Activated CD4-positive, alpha-beta memory T cell treated with anti-CD3 and anti-CD28 coated beads, Interleukin-2, amount 10 ng/mL, durations not matched to agents 7 days and 5 days (primary cell): ENCODE results near the gene CLIC3. TPM values are rescaled to one million over a fixed set of nuclear protein-coding genes. Genes with fewer than 3 reads are reported as not detected.

ENCODE experiments used
- CTCF ChIA-PET: fragments of 350-600 bp; sonication (Branson Sonifier 250); formaldehyde crosslinking; loops from one replicate; lab custom pipeline; 2021; ENCODE audit warnings: antibody characterized with exemption, inconsistent platforms; lab: Charles Lee
- POLR2A ChIA-PET: fragments of 350-600 bp; sonication (Branson Sonifier 250); formaldehyde crosslinking; loops from one replicate; lab custom pipeline; 2021; ENCODE audit warnings: antibody characterized with exemption; lab: Charles Lee
- DNase-seq: peaks from one replicate; pipeline ENCODE4 v3.0.0-alpha.2; 2020
- H3K27ac Mint-ChIP-seq: one replicate; pipeline ENCODE4 v1.8.0; 2021; ENCODE audit warnings: mild to moderate bottlenecking, mixed read lengths
- H3K27me3 Mint-ChIP-seq: one replicate; pipeline ENCODE4 v1.8.0; 2021; ENCODE audit warnings: mixed read lengths
- H3K36me3 Mint-ChIP-seq: one replicate; pipeline ENCODE4 v1.8.0; 2021; ENCODE audit warnings: low read depth, mixed read lengths
- H3K4me1 Mint-ChIP-seq: one replicate; pipeline ENCODE4 v1.8.0; 2021; ENCODE audit warnings: mixed read lengths
- H3K4me3 Mint-ChIP-seq: one replicate; pipeline ENCODE4 v1.8.0; 2021; ENCODE audit warnings: mild to moderate bottlenecking, mixed read lengths
- H3K9me3 Mint-ChIP-seq: one replicate; pipeline ENCODE4 v1.8.0; 2021; ENCODE audit warnings: mixed read lengths
- total RNA-seq, 2 experiments: library from RNA; stranded (reverse); gene quantifications; one replicate each; pipeline ENCODE4 v1.2.3, GENCODE V29; 2021

CLIC3 gene
- total RNA-seq, 2 experiments from 2014 or later = 3.7 to 4.9 TPM

GRCh38 chr9:136980669-136981478, 15.5 kb downstream of the CLIC3 start:
- Mint-ChIP-seq H3K36me3 (peaks cover 3% of the 10 kb centered on the region), H3K9me3 (no peaks in the 10 kb centered on the region), H3K27me3 (peaks cover 14% of the 10 kb centered on the region), H3K4me3 (no peak overlapping the region), H3K4me1 (peaks cover 14% of the 10 kb centered on the region), H3K27ac (no peak overlapping the region)
- no peak for DNase-seq
- ChIA-PET POLR2A (no interaction called here), CTCF (no interaction called here)

GRCh38 chr9:136979769-136980587, 16.4 kb downstream of the CLIC3 start:
- H3K27ac Mint-ChIP-seq = no peak overlapping the region
- peaks cover 11% of the 10 kb centered on the region for H3K27me3 Mint-ChIP-seq
- ChIA-PET CTCF (no interaction called here), POLR2A (no interaction called here)
- DNase-seq = no peak
- peaks cover 3% of the 10 kb centered on the region for H3K36me3 Mint-ChIP-seq
- peaks cover 23% of the 10 kb centered on the region for H3K4me1 Mint-ChIP-seq
- no peak overlapping the region for H3K4me3 Mint-ChIP-seq
- no peaks in the 10 kb centered on the region for H3K9me3 Mint-ChIP-seq

DNA sequence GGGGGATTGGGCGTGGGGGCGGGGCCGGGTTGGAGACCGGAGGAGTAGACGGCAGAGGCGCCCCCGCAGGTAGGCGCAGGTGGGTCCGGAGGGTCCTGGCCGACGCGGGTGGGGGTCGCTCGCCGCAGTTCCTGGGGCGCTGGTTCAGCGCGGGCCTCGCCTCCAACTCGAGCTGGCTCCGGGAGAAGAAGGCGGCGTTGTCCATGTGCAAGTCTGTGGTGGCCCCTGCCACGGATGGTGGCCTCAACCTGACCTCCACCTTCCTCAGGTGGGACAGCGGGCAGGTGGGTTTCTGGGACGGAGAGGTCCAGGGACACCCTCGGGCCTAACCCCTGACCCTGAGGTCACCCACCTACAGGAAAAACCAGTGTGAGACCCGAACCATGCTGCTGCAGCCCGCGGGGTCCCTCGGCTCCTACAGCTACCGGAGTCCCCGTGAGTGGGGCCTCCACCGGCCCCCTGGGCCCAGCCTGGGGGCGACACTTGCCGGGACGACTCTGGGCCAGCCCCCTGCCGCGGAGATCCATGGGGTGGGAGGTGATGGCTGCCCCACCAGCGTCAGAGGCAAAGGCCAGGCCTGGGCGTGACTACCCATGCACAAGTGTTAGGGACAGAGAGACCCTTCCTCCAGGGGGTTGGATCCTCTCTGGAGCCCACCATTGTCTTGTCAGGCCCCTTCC, 17.4 kb downstream of the CLIC3 start:
- H3K4me3 Mint-ChIP-seq = no peak overlapping the region
- ChIA-PET CTCF (interaction anchor here (0.8 to 1.5 kb wide), 6 partner anchors 13 to 97 kb away, joined by 3 to 6 read pairs (median 3); partner anchors contain the start of gene PAXX), POLR2A (interaction anchor here (1.2 to 3.0 kb wide), 4 partner anchors 12 to 18 kb away, joined by 3 to 29 read pairs (median 7); partner anchors contain the start of genes CLIC3 and PAXX)
- no peak overlapping the region for H3K27ac Mint-ChIP-seq
- no peak for DNase-seq
- H3K9me3 Mint-ChIP-seq = no peaks in the 10 kb centered on the region
- peaks cover 8% of the 10 kb centered on the region for H3K27me3 Mint-ChIP-seq
- H3K4me1 Mint-ChIP-seq = peaks cover 32% of the 10 kb centered on the region
- H3K36me3 Mint-ChIP-seq = peaks cover 3% of the 10 kb centered on the region

DNA sequence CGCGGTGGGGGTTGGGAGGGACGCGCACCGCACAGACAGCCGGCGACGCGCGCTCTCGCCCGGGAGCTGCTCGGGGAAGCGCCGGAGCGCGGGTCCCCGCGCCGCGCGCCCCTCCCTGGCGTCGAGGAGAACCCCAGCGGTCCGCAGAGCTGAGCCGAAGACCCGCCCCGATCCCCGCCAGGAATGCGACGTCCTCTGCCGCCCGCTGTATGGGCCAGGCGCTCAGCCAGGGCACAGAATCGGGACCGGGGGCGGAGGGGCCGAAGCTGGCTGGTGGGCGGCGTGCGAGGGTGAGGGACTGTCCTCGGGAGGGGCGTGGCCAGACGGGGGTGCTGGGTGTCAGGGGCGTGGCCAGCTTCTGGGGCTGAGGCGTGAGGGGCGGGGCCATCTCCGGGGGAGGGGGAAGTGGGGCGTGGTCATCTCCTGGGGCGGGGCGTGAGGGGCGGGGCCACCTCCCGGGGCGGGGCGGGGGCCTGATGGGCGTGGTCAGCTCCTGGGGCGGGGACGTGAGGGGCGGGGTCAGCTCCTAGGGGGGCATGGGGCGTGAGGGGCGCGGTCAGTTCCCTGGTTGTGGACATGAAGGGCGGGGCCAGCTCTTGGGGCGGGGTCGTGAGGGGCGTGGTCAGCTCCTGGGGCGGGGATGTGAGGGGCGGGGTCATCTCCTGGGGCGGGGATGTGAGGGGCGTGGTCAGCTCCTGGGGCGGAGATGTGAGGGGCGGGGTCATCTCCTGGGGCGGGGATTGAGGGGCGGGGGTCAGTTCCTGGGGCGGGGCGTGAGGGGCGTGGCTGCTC, 18.1 kb downstream of the CLIC3 start:
- Mint-ChIP-seq H3K27me3 (peaks cover 1% of the 10 kb centered on the region), H3K4me3 (no peak overlapping the region), H3K27ac (no peak overlapping the region), H3K9me3 (no peaks in the 10 kb centered on the region), H3K36me3 (no peaks in the 10 kb centered on the region), H3K4me1 (peaks cover 33% of the 10 kb centered on the region)
- POLR2A ChIA-PET = interaction anchor here (0.8 to 3.0 kb wide), 6 partner anchors 12 to 34 kb away, joined by 3 to 29 read pairs (median 4); partner anchors contain the start of genes C8G, CLIC3, FBXW5 and PAXX
- DNase-seq = peak; percentile 83
- CTCF ChIA-PET = interaction anchor here (0.6 to 1.5 kb wide), 7 partner anchors 8 to 96 kb away, joined by 3 to 6 read pairs (median 3); partner anchors contain the start of gene PAXX

GRCh38 chr9:136977649-136978072, 18.7 kb downstream of the CLIC3 start:
- DNase-seq = no peak
- Mint-ChIP-seq H3K4me3 (peak overlapping the region; percentile 27), H3K4me1 (peaks cover 33% of the 10 kb centered on the region), H3K9me3 (no peaks in the 10 kb centered on the region), H3K27me3 (peaks cover 1% of the 10 kb centered on the region), H3K27ac (no peak overlapping the region), H3K36me3 (no peaks in the 10 kb centered on the region)
- ChIA-PET POLR2A (interaction anchor here (0.8 to 3.0 kb wide), 5 partner anchors 11 to 33 kb away, joined by 3 to 29 read pairs (median 5); partner anchors contain the start of genes C8G, CLIC3, FBXW5 and PAXX), CTCF (interaction anchor here (0.6 to 1.5 kb wide), 5 partner anchors 8 to 57 kb away, joined by 3 to 6 read pairs (median 3); partner anchors contain the start of gene PAXX)

GRCh38 chr9:136977223-136977622, 19.1 kb downstream of the CLIC3 start, which contains the start of gene PTGDS:
Gene PTGDS, plus strand, starts transcription at chr9:136977504. Its CDS starts 75 bp downstream, at chr9:136977579.
- Mint-ChIP-seq H3K4me1 (peaks cover 33% of the 10 kb centered on the region), H3K36me3 (no peaks in the 10 kb centered on the region), H3K9me3 (no peaks in the 10 kb centered on the region), H3K27ac (peak within 1 kb of the TSS; percentile 52), H3K4me3 (peak within 1 kb of the TSS; percentile 71), H3K27me3 (peaks cover 1% of the 10 kb centered on the region)
- ChIA-PET CTCF (interaction anchor here (0.5 to 3.8 kb wide), 6 partner anchors 10 to 574 kb away, joined by 3 to 27 read pairs (median 17); partner anchors contain the start of genes MRPL41 and PAXX), POLR2A (interaction anchor here (1.1 to 4.2 kb wide), 5 partner anchors 10 to 89 kb away, joined by 3 to 70 read pairs (median 13); partner anchors contain the start of gene PAXX)
- DNase-seq = no peak

DNA sequence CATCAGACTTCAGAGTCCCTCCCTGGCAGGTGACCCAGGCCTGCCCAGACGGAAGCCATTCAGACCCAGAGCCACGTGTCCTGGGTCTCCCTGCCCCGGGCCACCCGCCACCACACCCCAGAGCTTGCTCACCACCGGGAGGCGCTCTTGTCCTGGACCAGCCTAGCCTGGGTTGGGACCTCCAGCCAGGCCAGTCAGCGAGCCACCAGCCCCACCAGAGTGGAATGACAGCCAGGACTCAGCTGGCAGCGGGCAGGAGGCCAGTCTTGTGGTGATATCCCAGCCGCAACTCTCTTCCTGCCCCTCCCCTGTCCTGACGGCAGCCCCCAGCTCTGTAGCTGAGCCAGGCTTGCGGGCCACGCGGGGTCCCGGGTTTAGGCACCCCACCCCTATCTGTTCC, 20.7 kb downstream of the CLIC3 start:
- POLR2A ChIA-PET = interaction anchor here (0.6 to 4.2 kb wide), 10 partner anchors 10 to 59 kb away, joined by 3 to 70 read pairs (median 6); partner anchors contain the start of genes CLIC3, FBXW5 and PAXX
- DNase-seq = peak; percentile 64
- Mint-ChIP-seq H3K36me3 (no peaks in the 10 kb centered on the region), H3K27me3 (peaks cover 1% of the 10 kb centered on the region), H3K4me1 (peaks cover 33% of the 10 kb centered on the region), H3K4me3 (peak overlapping the region; percentile 71), H3K27ac (peak overlapping the region; percentile 77), H3K9me3 (no peaks in the 10 kb centered on the region)
- CTCF ChIA-PET = interaction anchor here (0.7 to 3.8 kb wide), 13 partner anchors 10 to 163 kb away, joined by 3 to 27 read pairs (median 5); partner anchors contain the start of gene PAXX

DNA sequence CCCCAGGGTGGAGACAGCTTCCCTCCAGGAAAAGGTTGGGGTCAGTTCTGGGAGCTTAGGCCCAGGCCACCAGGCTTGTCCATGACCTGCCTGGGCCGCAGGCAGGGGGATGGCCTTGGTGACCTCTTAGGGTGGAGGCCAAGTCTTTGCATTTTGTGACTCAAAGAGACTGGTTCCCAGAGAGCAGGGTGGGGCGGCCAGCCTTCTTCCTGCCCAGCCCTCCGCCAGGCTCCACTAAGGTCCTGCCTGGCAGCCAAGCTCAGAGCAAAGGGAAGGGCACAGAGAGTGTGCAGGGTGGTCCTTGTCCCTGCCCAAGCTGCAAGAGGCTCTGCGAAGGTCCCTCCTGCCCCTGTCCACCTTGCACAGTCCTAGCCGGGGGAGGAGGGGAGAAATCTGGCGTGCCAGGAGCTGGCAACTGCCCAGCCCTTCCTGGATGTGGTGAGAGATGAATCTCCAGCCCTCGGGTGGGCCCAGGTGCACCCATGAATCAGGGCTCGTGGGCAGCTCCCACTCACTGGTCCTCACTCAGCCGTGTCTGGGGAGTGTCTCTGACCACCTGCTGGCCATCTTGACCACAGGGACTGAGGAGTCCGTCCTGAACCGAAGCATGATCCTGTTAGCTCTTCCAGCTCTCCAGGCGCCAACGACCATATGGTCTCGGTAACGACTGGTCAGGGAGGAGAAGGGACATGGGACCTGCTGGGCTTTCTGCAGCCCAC, 21.4 kb downstream of the CLIC3 start:
- peak overlapping the region; percentile 71 for H3K4me3 Mint-ChIP-seq
- ChIA-PET POLR2A (interaction anchor here (0.7 to 4.2 kb wide), 12 partner anchors 11 to 266 kb away, joined by 3 to 70 read pairs (median 5); partner anchors contain the start of genes CLIC3, FBXW5, FUT7 and PAXX), CTCF (interaction anchor here (0.7 to 3.8 kb wide), 11 partner anchors 11 to 162 kb away, joined by 3 to 27 read pairs (median 7); partner anchors contain the start of gene PAXX)
- no peaks in the 10 kb centered on the region for H3K9me3 Mint-ChIP-seq
- H3K27ac Mint-ChIP-seq = peak overlapping the region; percentile 77
- peaks cover 1% of the 10 kb centered on the region for H3K27me3 Mint-ChIP-seq
- H3K4me1 Mint-ChIP-seq = peaks cover 33% of the 10 kb centered on the region
- H3K36me3 Mint-ChIP-seq = no peaks in the 10 kb centered on the region
- DNase-seq = peak; percentile 54

GRCh38 chr9:136973618-136974617, 22.4 kb downstream of the CLIC3 start:
- ChIA-PET CTCF (interaction anchor here (1.0 to 3.8 kb wide), 8 partner anchors 14 to 94 kb away, joined by 3 to 27 read pairs (median 10); partner anchors contain the start of gene PAXX), POLR2A (interaction anchor here (0.9 to 4.2 kb wide), 9 partner anchors 11 to 267 kb away, joined by 3 to 70 read pairs (median 6); partner anchors contain the start of genes CLIC3, FUT7, PAXX and TUBB4B)
- H3K27ac Mint-ChIP-seq = no peak overlapping the region
- H3K4me3 Mint-ChIP-seq = no peak overlapping the region
- no peaks in the 10 kb centered on the region for H3K9me3 Mint-ChIP-seq
- H3K27me3 Mint-ChIP-seq = peaks cover 1% of the 10 kb centered on the region
- H3K36me3 Mint-ChIP-seq = no peaks in the 10 kb centered on the region
- peaks cover 33% of the 10 kb centered on the region for H3K4me1 Mint-ChIP-seq
- DNase-seq = no peak
